HL-60/S4 treated with phorbol 12-myristate 13-acetate at 8.2 ng/mL for 4 days and 3 days (cell line): ENCODE measurements around the gene IGF2.

ENCODE experiments used
- in situ Hi-C: fragments of 300-500 bp; cut with MboI; formaldehyde crosslinking; loops from 2 replicates; pipeline ENCODE4 v1.15.0; 2022; ENCODE audit warnings: low sequenced_read_pairs

Gene IGF2

GRCh38 chr11:2171591-2172003 lies 32.4 kb upstream of the IGF2 start, which contains the start of gene TH:
TSS of gene TH (minus strand) at chr11:2171815. CDS start at chr11:2171786, 29 bp downstream.
- in situ Hi-C loops = no loop called here

GRCh38 chr11:2169626-2170570 lies 30.7 kb upstream of the IGF2 start:
- in situ Hi-C loops = no loop called here

- in situ Hi-C loops = no loop called here
Measured at GRCh38 chr11:2169005-2169378, 29.8 kb upstream of the IGF2 start.

GRCh38 chr11:2168286-2169004 lies 29.3 kb upstream of the IGF2 start:
- in situ Hi-C loops = no loop called here

- in situ Hi-C loops = no loop called here
Measured at GRCh38 chr11:2167141-2168045, 28.2 kb upstream of the IGF2 start.

GRCh38 chr11:2166091-2166851 lies 27.1 kb upstream of the IGF2 start:
- in situ Hi-C loops = no loop called here

GRCh38 chr11:2165571-2165970 lies 26.4 kb upstream of the IGF2 start:
- in situ Hi-C loops = no loop called here

- in situ Hi-C loops = no loop called here
Measured at GRCh38 chr11:2164861-2165555, 25.8 kb upstream of the IGF2 start.

- in situ Hi-C loops = no loop called here
Measured at GRCh38 chr11:2164081-2164480, 24.9 kb upstream of the IGF2 start.

GRCh38 chr11:2163428-2163978 lies 24.3 kb upstream of the IGF2 start:
- in situ Hi-C loops = no loop called here

GRCh38 chr11:2160736-2161259 lies 21.6 kb upstream of the IGF2 start, which contains the start of gene INS:
TSS of gene INS (minus strand) at chr11:2161209. CDS start at chr11:2160971, 238 bp downstream.
- in situ Hi-C loops = no loop called here

GRCh38 chr11:2159536-2160413 lies 20.6 kb upstream of the IGF2 start:
- in situ Hi-C loops = no loop called here

GRCh38 chr11:2158966-2159365 lies 19.8 kb upstream of the IGF2 start:
- in situ Hi-C loops = no loop called here

GRCh38 chr11:2158296-2158737 lies 19.1 kb upstream of the IGF2 start:
- in situ Hi-C loops = no loop called here

- in situ Hi-C loops = no loop called here
Measured at GRCh38 chr11:2157294-2158040, 18.3 kb upstream of the IGF2 start.

- in situ Hi-C loops = no loop called here
Measured at GRCh38 chr11:2156416-2157182, 17.4 kb upstream of the IGF2 start.
